ENCODE results near the gene CHN2.

The CHN2 gene

DNA sequence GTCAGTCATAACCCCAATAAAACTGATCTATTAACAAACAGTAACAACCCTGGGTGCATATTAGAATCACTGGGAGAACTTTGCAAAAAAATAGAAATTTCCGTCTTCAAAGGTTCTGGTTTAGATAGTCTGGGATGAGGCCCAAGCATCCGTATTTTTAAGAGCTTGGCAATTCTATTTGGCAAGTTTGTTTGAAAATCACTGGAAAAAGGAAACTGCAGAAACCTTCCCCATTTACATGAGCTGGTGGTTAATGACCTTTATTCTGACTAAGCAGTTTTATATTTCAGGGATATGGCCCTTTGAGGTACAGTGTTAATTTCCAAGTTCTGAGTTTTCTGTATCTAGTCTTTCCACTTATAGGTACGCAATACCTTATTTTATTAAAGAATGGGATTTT lies 253.3 kb downstream of the CHN2 start:
- no peak for DNase-seq

- DNase-seq, result no peak
These were observed 255.1 kb downstream of the CHN2 start for GRCh38 chr7:29449569-29450260.

- DNase-seq, result no peak
These were observed 258.4 kb downstream of the CHN2 start for GRCh38 chr7:29453021-29453420.

DNA sequence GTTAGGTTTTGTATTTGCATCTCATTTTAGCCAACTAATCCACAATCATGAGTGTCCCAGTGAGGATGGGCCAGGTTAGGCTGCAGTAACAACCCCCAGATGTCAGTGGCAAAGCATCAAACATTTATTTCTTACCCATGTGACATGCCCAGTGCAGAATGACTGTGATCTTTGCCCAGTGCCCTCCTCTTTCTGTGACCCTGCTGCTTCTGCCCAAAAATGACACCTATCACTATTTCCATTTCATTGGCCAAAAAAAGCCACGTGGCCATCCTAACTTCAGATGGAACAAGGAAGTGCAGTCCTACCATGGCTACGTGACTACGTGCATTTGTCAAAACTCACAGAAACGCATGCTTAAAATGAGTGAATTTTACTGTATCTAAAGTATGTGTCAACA lies 259.9 kb downstream of the CHN2 start:
- no peak for DNase-seq

GRCh38 chr7:29454899-29455451 lies 260.4 kb downstream of the CHN2 start:
- DNase-seq, result no peak

- DNase-seq, result no peak
These were observed 262.6 kb downstream of the CHN2 start for GRCh38 chr7:29457141-29457561.

DNA sequence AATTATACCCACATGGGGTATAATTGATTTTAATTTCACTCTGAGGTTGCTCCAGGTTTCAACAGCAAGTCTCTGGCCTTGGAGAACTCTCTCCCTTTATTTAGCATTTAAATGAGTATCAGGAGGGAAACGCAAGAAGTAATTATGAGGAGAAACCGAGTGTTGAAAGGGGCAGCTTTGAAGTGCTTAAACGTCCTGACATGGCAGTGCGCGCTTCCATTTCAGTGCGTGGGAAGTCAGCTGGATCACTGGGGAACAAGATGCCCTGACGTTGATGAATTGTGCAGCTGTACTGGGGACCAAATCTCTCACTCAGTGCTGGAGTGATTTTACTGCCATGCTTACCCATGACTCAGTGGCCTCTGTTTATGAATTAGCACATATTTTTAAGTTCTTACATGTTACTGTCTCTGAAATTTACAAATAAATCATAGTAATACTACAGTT lies 263.0 kb downstream of the CHN2 start:
- DNase-seq, result no peak

- DNase-seq, result no peak
These were observed 264.4 kb downstream of the CHN2 start for GRCh38 chr7:29458933-29459332.

GRCh38 chr7:29459589-29459988 lies 265.0 kb downstream of the CHN2 start:
- no peak for DNase-seq

DNA sequence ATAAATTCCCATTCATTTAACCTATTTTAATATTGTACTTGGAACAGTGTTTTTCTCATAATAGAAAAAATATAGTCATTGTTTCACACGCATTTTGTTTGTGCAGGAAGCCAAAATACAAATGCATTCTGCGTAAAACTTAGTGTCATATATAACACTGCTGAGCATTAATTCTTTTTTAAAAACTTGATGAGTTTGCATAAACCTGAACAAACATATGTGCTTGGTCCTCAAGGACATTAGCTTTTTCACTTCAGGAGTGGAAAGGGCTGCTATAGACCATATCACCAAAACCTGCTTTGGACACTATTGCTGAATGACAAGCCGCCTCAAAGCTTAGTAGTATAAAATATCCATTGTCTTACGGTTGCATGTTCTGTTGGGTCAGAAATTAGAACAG lies 267.4 kb downstream of the CHN2 start:
- DNase-seq, result no peak

DNA sequence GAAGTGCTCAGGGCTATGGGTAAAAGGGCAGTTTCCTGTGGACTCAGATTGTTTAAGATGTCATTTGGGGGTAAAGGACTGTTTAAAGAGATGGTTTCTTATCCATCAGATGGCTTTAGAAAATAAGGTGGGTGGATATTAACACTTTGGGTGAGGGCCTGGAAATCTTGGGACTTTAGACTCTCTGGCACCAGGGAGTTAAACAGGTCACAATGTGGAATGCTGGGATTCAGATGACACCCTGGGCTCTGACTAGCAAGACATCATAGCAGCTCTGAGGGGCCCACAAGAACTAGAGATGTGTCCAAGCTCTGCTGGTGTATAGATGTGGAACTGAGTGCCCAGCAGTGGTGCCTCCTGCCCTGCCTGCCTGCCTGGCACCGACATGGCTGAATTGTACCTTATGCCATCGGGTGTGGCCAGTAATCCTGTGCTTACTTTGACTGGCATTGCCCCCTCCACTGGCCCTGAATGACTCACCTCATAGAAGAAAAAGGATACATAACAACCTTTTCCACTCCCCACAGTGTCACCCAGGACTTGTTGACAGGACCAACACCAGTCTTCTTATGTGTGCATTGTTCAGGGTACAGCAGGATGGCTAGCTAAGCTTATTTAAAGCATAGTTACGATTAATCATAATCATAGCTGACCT lies 269.1 kb downstream of the CHN2 start:
- no peak for DNase-seq

GRCh38 chr7:29464753-29465152 lies 270.2 kb downstream of the CHN2 start:
- DNase-seq, result no peak

- no peak for DNase-seq
These were observed 272.8 kb downstream of the CHN2 start for GRCh38 chr7:29467193-29467926.

GRCh38 chr7:29468196-29468595 lies 273.6 kb downstream of the CHN2 start:
- DNase-seq, result no peak

DNA sequence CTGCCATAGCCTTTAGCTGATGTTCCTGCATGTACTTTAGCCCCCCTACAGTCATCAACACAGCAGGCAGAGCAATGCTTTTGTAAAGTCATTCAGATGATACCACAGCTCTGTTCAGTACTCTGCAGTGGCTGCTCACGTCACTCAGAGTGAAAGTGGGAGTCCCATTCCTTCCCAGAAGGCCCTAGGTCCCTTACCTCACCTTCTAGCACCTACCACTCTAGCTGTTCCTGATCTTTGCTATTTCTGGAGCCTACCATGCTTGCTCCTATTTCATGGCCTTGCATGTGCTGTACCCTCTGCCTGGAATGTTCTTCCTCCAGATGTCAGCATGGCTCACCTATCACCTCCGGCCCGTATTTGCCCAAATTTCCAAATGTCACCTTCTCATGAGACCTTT lies 274.7 kb downstream of the CHN2 start:
- no peak for DNase-seq

DNA sequence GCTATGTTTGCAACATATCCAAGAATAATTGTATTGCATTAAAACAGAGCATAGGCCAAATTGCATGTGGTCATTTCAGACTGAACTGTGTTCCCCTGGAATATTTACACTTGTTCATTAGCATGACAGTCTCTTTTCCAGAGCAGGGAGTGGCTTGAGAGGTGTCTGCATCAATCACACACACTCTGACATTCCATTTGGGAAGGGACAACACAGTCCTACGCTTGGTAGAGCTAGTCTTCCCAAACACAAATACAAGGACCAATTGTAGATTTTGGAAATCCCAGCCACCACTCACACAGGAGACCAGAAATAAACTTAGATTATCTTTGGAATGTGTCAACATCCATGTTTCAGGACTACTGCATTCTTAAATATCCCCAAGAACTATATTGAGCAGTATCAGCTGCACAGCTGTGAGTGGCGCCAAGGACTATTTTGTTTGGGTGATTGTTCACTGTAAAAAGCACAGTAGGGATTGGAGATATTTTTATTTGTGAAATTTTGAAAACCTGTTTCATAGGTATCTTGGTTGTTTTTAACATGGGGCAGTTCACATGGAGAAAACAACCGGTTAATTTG lies 275.5 kb downstream of the CHN2 start:
- no peak for DNase-seq

DNA sequence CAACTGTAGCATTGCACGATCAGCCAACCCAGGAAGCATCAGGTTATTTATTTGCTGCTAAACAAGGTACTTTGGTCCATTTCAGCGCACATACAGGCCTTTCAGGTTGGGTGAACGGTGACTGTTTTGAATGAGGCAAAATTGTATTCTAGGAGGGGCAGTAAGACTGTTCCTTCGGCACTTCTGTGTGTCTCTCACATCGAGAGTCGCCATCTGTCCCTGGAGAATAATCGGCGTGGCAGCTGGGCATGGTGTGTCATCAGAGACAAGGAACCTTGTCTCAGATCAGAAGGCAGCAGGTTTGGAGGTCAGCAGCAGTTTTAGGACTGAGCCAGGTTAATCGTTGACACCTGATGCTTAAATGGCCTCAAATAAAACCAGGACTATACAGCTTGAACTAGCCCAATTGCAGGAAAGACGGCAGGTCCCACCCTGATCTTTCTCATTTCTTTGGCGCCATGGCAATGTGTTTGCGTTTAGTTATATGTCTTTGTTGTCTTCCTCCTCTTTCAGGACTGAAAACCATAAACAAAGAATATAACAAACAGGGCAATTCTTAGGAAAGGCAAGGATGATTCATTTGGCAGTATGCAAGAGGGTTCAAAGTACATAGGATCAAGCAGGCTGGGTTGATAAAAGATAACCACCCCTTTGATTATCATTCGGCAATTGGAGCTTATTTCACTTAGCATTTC lies 277.0 kb downstream of the CHN2 start:
- DNase-seq, result no peak

DNA sequence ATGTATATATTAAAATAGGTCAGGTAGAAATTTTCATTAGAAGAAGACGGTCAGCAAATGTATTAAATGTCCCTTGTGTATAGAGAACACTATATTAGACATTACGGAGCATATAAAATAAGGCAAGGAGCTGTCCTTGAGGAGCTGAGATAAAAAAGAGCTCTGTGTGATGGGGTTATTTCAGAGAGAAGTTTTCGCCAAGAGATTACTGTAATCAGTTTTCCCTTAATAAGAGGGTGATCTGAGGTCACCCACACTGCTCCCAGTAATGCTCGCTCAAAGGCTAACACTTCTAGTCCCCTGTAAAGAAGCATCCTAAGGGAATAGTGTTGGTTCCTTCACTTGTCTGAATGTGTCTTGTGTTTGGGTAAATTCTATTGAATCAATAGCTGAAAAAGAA lies 282.3 kb downstream of the CHN2 start:
- no peak for DNase-seq

- DNase-seq, result no peak
These were observed 283.7 kb downstream of the CHN2 start for GRCh38 chr7:29478226-29478625.

GRCh38 chr7:29478687-29479240 lies 284.2 kb downstream of the CHN2 start:
- DNase-seq, result no peak

DNA sequence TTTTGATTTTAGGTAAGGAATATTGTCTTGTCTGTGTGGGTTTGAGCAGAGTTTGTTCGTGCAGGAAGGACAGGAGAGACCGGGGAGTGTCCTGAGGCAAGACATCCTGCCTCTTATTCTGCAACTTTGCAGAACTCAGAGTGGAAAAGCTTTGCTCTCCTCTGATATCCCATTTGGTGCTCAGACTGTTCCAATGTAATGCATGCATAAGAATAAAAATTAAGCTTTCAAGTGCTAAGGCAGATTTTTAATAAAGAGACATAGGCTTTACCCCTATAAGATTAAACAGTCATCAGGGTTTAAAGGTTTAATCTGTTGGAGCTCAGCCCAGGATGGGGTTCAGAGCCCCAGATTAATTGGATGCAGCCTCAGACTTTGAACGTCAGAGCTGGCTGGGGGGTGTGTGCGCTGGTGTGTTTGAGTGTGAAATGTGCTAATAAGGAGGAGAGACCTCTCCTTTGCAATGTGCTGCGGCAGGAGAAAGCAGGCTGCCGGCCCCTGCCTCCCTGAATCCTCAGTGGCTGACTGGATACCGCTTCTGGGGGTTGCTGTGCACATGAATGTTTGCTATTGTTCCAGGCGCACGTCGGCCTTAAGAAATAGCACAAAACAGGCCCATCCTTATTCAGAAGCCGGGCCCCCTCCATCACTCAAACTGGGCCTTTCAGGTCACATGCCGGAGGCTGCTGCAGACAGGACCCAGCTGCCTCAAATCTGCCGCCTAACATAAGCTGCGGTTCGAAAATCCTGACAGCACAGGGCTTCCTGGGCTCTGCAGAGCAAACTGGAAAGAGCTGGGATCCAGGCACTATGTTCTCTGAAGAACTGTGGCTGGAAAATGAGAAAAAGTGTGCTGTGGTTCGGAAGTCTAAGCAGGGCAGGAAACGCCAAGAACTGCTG lies 285.0 kb downstream of the CHN2 start:
- DNase-seq, result no peak

Measured in activated effector memory CD4-positive, alpha-beta T cell treated with anti-CD3 and anti-CD28 coated beads, Interleukin-2, amount 50 U/mL, for 16 hours (primary cell).